OCI-LY1 (cell line): ENCODE measurements around the gene SLC22A2.

Experiments
- CTCF ChIP-seq: fragments of 200-600 bp; sonication (generic), shearing (Covaris generic); IDR thresholded peaks from 2 replicates; pipeline ENCODE4 v1.5.1; 2017; ENCODE audit warnings: mild to moderate bottlenecking, antibody characterized with exemption, low read length, moderate library complexity, mixed read lengths
- EZH2 ChIP-seq: fragments of 200-600 bp; sonication (generic), shearing (Covaris generic); IDR thresholded peaks from 2 replicates; pipeline ENCODE4 v1.8.0; 2017; ENCODE audit warnings: borderline replicate concordance, mixed run types, mild to moderate bottlenecking, antibody characterized with exemption, low read length, moderate library complexity, mixed read lengths

GRCh38 chr6:160260803-160261450 lies 2.3 kb upstream of the SLC22A2 start:
- TF ChIP-seq CTCF: no peak
- no peak for TF ChIP-seq EZH2
